Trophoblast cell (in vitro differentiated cells and primary cell): ENCODE data around the gene EVL.

ENCODE experiments used
- DNase-seq, 2 donors: peaks; one replicate each; pipeline ENCODE4 v3.0.0-alpha.2; 2016
- H2AFZ ChIP-seq: 2 replicates; pipeline ENCODE4 v1.6.1; 2013; ENCODE audit warnings: low read length, moderate library complexity, mild to moderate bottlenecking; ENCODE audit not compliant: insufficient read depth, poor library complexity
- H2AK5ac ChIP-seq: 2 replicates; pipeline ENCODE4 v1.6.1; 2013; ENCODE audit warnings: mild to moderate bottlenecking, low read length
- H2BK120ac ChIP-seq: 2 replicates; pipeline ENCODE4 v1.6.1; 2013; ENCODE audit warnings: low read length, mild to moderate bottlenecking, moderate library complexity; ENCODE audit not compliant: insufficient read depth, poor library complexity
- H2BK12ac ChIP-seq: 2 replicates; pipeline ENCODE4 v1.6.1; 2013; ENCODE audit warnings: mild to moderate bottlenecking, low read length, moderate library complexity
- H2BK5ac ChIP-seq: 2 replicates; pipeline ENCODE4 v1.6.1; 2013; ENCODE audit warnings: low read length, low read depth, moderate library complexity, mild to moderate bottlenecking; ENCODE audit not compliant: poor library complexity
- H3K14ac ChIP-seq: 2 replicates; pipeline ENCODE4 v1.6.1; 2013; ENCODE audit warnings: mild to moderate bottlenecking, low read length
- H3K18ac ChIP-seq: 2 replicates; pipeline ENCODE4 v1.6.1; 2013; ENCODE audit warnings: mild to moderate bottlenecking, low read length
- H3K23ac ChIP-seq: 2 replicates; pipeline ENCODE4 v1.6.1; 2013; ENCODE audit warnings: low read length
- H3K27ac ChIP-seq: 2 replicates; pipeline ENCODE4 v1.5.1; 2013; ENCODE audit warnings: low read depth, mild to moderate bottlenecking, inconsistent platforms, low read length, moderate library complexity
- H3K27me3 ChIP-seq: 2 replicates; pipeline ENCODE4 v1.6.1; 2013; ENCODE audit warnings: inconsistent platforms, mild to moderate bottlenecking, low read length, moderate library complexity; ENCODE audit not compliant: insufficient read depth
- H3K36me3 ChIP-seq, 2 experiments: 1 replicate in 1 of 2; 2 replicates in 1 of 2; pipeline ENCODE4 v1.6.1; 2013; ENCODE audit warnings: low read length in 2 of 2, mild to moderate bottlenecking in 2 of 2, moderate library complexity in 1 of 2; ENCODE audit not compliant: insufficient read depth in 2 of 2, control insufficient read depth in 1 of 2
- H3K4ac ChIP-seq: 2 replicates; pipeline ENCODE4 v1.6.1; 2013; ENCODE audit warnings: low read depth, mild to moderate bottlenecking, low read length, moderate library complexity
- H3K4me1 ChIP-seq, 2 experiments: 1 replicate in 1 of 2; 2 replicates in 1 of 2; pipeline ENCODE4 v1.6.1; 2013; ENCODE audit warnings: low read length in 2 of 2, mild to moderate bottlenecking in 2 of 2, moderate library complexity in 1 of 2; ENCODE audit not compliant: insufficient read depth in 2 of 2, control insufficient read depth in 1 of 2
- H3K4me2 ChIP-seq: 2 replicates; pipeline ENCODE4 v1.6.1; 2013; ENCODE audit warnings: inconsistent platforms, mild to moderate bottlenecking, low read length, moderate library complexity
- H3K4me3 ChIP-seq: 2 replicates; pipeline ENCODE4 v1.5.1; 2013; ENCODE audit warnings: mild to moderate bottlenecking, low read depth, low read length, inconsistent platforms
- H3K79me1 ChIP-seq: one replicate; pipeline ENCODE4 v1.6.1; 2013; ENCODE audit warnings: low read length
- H3K79me2 ChIP-seq: 2 replicates; pipeline ENCODE4 v1.6.1; 2013; ENCODE audit warnings: low read length, mild to moderate bottlenecking; ENCODE audit not compliant: control insufficient read depth, insufficient read depth, poor library complexity
- H3K9ac ChIP-seq: 2 replicates; pipeline ENCODE4 v1.6.1; 2013; ENCODE audit warnings: mild to moderate bottlenecking, low read length
- H3K9me3 ChIP-seq: 2 replicates; pipeline ENCODE4 v1.6.1; 2013; ENCODE audit warnings: low read depth, mild to moderate bottlenecking, control low read depth, inconsistent platforms, low read length; ENCODE audit not compliant: insufficient read depth
- H4K12ac ChIP-seq: 2 replicates; pipeline ENCODE4 v1.6.1; 2013; ENCODE audit warnings: low read depth, mild to moderate bottlenecking, low read length, moderate library complexity
- H4K8ac ChIP-seq: 2 replicates; pipeline ENCODE4 v1.6.1; 2013; ENCODE audit warnings: low read depth, mild to moderate bottlenecking, low read length, moderate library complexity
- H4K91ac ChIP-seq: one replicate; pipeline ENCODE4 v1.6.1; 2013; ENCODE audit warnings: low read depth, mild to moderate bottlenecking, low read length, moderate library complexity
- WGBS: extraction: QIAGEN DNeasy Blood & Tissue Kit; methylation state at CpG from one replicate; pipeline ENCODE4 v1.1.7; 2013; ENCODE audit warnings: missing lambda C conversion rate; ENCODE audit not compliant: insufficient read length, insufficient coverage; ENCODE audit errors: extremely low coverage; 5-methylcytosine and 5-hydroxymethylcytosine counted together

The EVL gene

GRCh38 chr14:100047600-100047999 is 17.6 kb upstream of the EVL start:
- Histone ChIP-seq H3K4me3 (no peak overlapping the region), H3K27me3 (no peaks in the 10 kb centered on the region), H2BK12ac (no peak overlapping the region), H4K8ac (no peak overlapping the region), H3K79me1 (no peaks in the 10 kb centered on the region), H3K4me1 (peaks cover 0 to 4% of the 10 kb centered on the region in 2 experiments), H2AFZ (no peak overlapping the region), H3K9me3 (no peaks in the 10 kb centered on the region), H3K9ac (no peak overlapping the region), H3K23ac (no peak overlapping the region), H2AK5ac (no peak overlapping the region), H2BK5ac (no peak overlapping the region), H3K36me3 (no peaks in the 10 kb centered on the region), H4K91ac (no peak overlapping the region), H2BK120ac (no peak overlapping the region), H3K14ac (no peak overlapping the region), H3K79me2 (no peaks in the 10 kb centered on the region), H3K18ac (no peak overlapping the region), H3K27ac (no peak overlapping the region), H3K4ac (no peak overlapping the region), H4K12ac (no peak overlapping the region), H3K4me2 (no peak overlapping the region)
- no peak for DNase-seq
- WGBS: no CpG with 5 or more reads among the region's 4 CpGs

GRCh38 chr14:100048786-100049185 is 16.4 kb upstream of the EVL start:
- Histone ChIP-seq H3K79me1 (no peaks in the 10 kb centered on the region), H3K9ac (no peak overlapping the region), H2AK5ac (no peak overlapping the region), H2BK120ac (no peak overlapping the region), H3K4me3 (no peak overlapping the region), H3K79me2 (no peaks in the 10 kb centered on the region), H3K18ac (no peak overlapping the region), H2BK5ac (no peak overlapping the region), H3K4me1 (peaks cover 0 to 4% of the 10 kb centered on the region in 2 experiments), H4K8ac (no peak overlapping the region), H3K4me2 (no peak overlapping the region), H4K12ac (no peak overlapping the region), H4K91ac (no peak overlapping the region), H3K9me3 (no peaks in the 10 kb centered on the region), H3K27ac (no peak overlapping the region), H2BK12ac (no peak overlapping the region), H3K36me3 (no peaks in the 10 kb centered on the region), H3K4ac (no peak overlapping the region), H2AFZ (no peak overlapping the region), H3K27me3 (no peaks in the 10 kb centered on the region), H3K23ac (no peak overlapping the region), H3K14ac (no peak overlapping the region)
- DNase-seq: no peak
- WGBS: no CpG with 5 or more reads among the region's 3 CpGs

- no peak overlapping the region for H3K14ac ChIP-seq
- no peak overlapping the region for H2AK5ac ChIP-seq
- WGBS: no CpG with 5 or more reads among the region's 2 CpGs
- no peak overlapping the region for H3K4me2 ChIP-seq
- no peak overlapping the region for H3K4me3 ChIP-seq
- no peak overlapping the region for H3K23ac ChIP-seq
- no peaks in the 10 kb centered on the region for H3K79me1 ChIP-seq
- no peak overlapping the region for H2BK5ac ChIP-seq
- H3K4me1 ChIP-seq: peaks cover 0 to 4% of the 10 kb centered on the region in 2 experiments
- H3K27ac ChIP-seq: no peak overlapping the region
- no peak overlapping the region for H2AFZ ChIP-seq
- no peak for DNase-seq
- H3K9me3 ChIP-seq: no peaks in the 10 kb centered on the region
- no peak overlapping the region for H3K9ac ChIP-seq
- no peak overlapping the region for H2BK120ac ChIP-seq
- H4K12ac ChIP-seq: no peak overlapping the region
- H4K91ac ChIP-seq: no peak overlapping the region
- no peaks in the 10 kb centered on the region for H3K27me3 ChIP-seq
- H3K79me2 ChIP-seq: no peaks in the 10 kb centered on the region
- H4K8ac ChIP-seq: no peak overlapping the region
- no peak overlapping the region for H3K4ac ChIP-seq
- H3K36me3 ChIP-seq: no peaks in the 10 kb centered on the region
- no peak overlapping the region for H2BK12ac ChIP-seq
- no peak overlapping the region for H3K18ac ChIP-seq
These were observed 16.0 kb upstream of the EVL start for GRCh38 chr14:100049220-100049619.

GRCh38 chr14:100051103-100051502 is 14.1 kb upstream of the EVL start:
- no peak for DNase-seq

More at GRCh38 chr14:100051103-100051502, 14.1 kb upstream of the EVL start:
- H2BK12ac ChIP-seq: no peak overlapping the region
- no peaks in the 10 kb centered on the region for H3K4me1 ChIP-seq
- no peak overlapping the region for H4K91ac ChIP-seq
- H4K8ac ChIP-seq: no peak overlapping the region
- H2BK120ac ChIP-seq: no peak overlapping the region
- no peak overlapping the region for H4K12ac ChIP-seq
- no peak overlapping the region for H2BK5ac ChIP-seq
- H3K79me1 ChIP-seq: no peaks in the 10 kb centered on the region
- H3K9ac ChIP-seq: no peak overlapping the region
- H2AK5ac ChIP-seq: no peak overlapping the region
- no peak overlapping the region for H3K14ac ChIP-seq
- no peak overlapping the region for H3K23ac ChIP-seq
- H3K36me3 ChIP-seq: no peaks in the 10 kb centered on the region
- H3K18ac ChIP-seq: no peak overlapping the region
- WGBS: no CpG with 5 or more reads among the region's 2 CpGs
- H3K4ac ChIP-seq: no peak overlapping the region
- no peak overlapping the region for H2AFZ ChIP-seq
- H3K79me2 ChIP-seq: no peaks in the 10 kb centered on the region
- H3K27ac ChIP-seq: no peak overlapping the region
- no peak overlapping the region for H3K4me2 ChIP-seq
- H3K27me3 ChIP-seq: no peaks in the 10 kb centered on the region
- H3K4me3 ChIP-seq: no peak overlapping the region
- H3K9me3 ChIP-seq: no peaks in the 10 kb centered on the region
